IPS-20b (cell line): ENCODE data around the gene APOC4.

Experiments used
- H3K27ac ChIP-seq: one replicate; pipeline ENCODE4 v1.5.1; 2013; ENCODE audit warnings: low read length
- H3K27me3 ChIP-seq: 2 replicates; pipeline ENCODE4 v1.6.1; 2013; ENCODE audit warnings: mild to moderate bottlenecking, low read length, inconsistent platforms; ENCODE audit not compliant: insufficient read depth
- H3K36me3 ChIP-seq: 2 replicates; pipeline ENCODE4 v1.6.1; 2013; ENCODE audit warnings: low read depth, mild to moderate bottlenecking, inconsistent platforms, low read length, moderate library complexity; ENCODE audit not compliant: insufficient read depth
- H3K4me1 ChIP-seq: 2 replicates; pipeline ENCODE4 v1.6.1; 2013; ENCODE audit warnings: mild to moderate bottlenecking, control low read depth, inconsistent platforms, low read length, moderate library complexity; ENCODE audit not compliant: insufficient read depth
- H3K4me3 ChIP-seq: 2 replicates; pipeline ENCODE4 v1.5.1; 2013; ENCODE audit warnings: mild to moderate bottlenecking, low read length, inconsistent platforms
- H3K9ac ChIP-seq: 2 replicates; pipeline ENCODE4 v1.6.1; 2013; ENCODE audit warnings: low read depth, mild to moderate bottlenecking, inconsistent platforms, low read length, moderate library complexity
- H3K9me3 ChIP-seq: 2 replicates; pipeline ENCODE4 v1.6.1; 2013; ENCODE audit warnings: mild to moderate bottlenecking, low read depth, low read length, inconsistent platforms; ENCODE audit not compliant: insufficient read depth

The APOC4 gene

DNA sequence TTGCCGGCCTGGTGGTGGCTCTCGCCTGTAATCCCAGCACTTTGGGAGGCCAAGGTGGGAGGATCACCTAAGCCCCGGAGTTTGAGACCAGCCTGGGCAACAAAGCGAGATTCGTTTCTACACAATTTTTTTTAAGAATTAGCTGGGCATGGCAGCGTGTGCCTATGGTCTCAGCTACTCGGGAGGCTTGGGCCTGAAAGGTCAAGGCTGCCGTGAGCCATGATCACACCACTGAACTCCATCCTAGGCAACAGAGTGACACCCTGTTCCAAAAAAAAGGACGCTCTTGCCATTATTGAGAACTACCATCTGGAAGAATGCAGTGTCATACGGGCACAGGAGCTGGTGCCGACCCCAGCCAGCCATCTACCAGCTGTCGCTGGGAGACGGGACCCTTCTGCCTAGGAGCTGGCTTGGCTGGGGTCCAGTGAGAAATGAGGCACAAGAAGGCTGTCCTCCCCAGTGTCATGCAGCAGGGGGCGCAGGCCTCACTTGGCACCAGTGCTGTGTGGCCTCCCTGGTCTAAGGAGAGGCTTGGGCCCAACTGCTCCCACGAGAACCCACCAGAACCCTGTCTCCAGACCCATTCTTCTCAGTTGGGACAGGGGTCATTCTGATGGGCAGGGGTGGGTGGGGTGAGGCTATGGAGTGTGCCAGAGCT lies 47.0 kb downstream of the APOC4 start:
- H3K9me3 ChIP-seq, result no peaks in the 10 kb centered on the region
- H3K27ac ChIP-seq, result no peak overlapping the region
- H3K36me3 ChIP-seq, result peaks cover 67% of the 10 kb centered on the region
- H3K9ac ChIP-seq, result no peak overlapping the region
- H3K4me3 ChIP-seq, result no peak overlapping the region
- no peaks in the 10 kb centered on the region for H3K4me1 ChIP-seq
- no peaks in the 10 kb centered on the region for H3K27me3 ChIP-seq

DNA sequence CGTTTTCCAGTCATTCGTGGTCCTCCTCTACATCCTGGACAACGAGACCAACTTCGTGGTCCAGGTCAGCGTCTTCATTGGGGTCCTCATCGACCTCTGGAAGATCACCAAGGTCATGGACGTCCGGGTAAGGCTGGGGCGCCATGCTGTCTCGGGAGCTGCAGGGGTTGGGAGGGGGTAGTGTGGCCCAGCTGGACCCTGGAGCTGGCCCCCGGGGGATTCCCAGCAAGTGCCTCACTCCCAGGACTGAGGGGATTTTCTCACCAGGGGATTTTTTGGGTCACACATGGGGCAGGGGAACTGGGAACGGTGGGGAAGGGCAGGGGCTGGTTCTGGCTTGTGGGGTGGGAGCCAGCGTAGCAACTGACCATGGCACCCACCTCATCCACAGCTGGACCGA lies 48.4 kb downstream of the APOC4 start:
- Histone ChIP-seq H3K4me1 (no peaks in the 10 kb centered on the region), H3K27ac (no peak overlapping the region), H3K9ac (no peak overlapping the region), H3K9me3 (no peaks in the 10 kb centered on the region), H3K27me3 (no peaks in the 10 kb centered on the region), H3K36me3 (peaks cover 55% of the 10 kb centered on the region), H3K4me3 (no peak overlapping the region)

DNA sequence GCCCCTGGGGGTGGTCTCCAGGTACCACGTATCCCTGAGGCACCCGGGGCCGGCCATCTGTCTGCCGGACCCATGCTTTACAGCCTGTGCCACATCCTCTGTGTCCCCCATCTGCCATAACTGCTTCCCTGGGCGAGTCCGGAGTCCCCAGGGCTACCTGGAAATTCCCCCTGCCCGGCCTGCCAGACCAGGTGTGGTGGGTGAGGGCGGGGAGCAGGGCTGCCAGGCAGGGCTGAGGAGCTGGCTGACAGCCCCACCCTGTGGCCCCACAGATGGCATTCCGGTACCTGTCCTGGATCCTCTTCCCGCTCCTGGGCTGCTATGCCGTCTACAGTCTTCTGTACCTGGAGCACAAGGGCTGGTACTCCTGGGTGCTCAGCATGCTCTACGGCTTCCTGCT lies 48.9 kb downstream of the APOC4 start:
- H3K4me3 ChIP-seq, result no peak overlapping the region
- H3K9ac ChIP-seq, result no peak overlapping the region
- no peaks in the 10 kb centered on the region for H3K4me1 ChIP-seq
- no peaks in the 10 kb centered on the region for H3K9me3 ChIP-seq
- no peak overlapping the region for H3K27ac ChIP-seq
- H3K36me3 ChIP-seq, result peaks cover 50% of the 10 kb centered on the region
- H3K27me3 ChIP-seq, result no peaks in the 10 kb centered on the region

DNA sequence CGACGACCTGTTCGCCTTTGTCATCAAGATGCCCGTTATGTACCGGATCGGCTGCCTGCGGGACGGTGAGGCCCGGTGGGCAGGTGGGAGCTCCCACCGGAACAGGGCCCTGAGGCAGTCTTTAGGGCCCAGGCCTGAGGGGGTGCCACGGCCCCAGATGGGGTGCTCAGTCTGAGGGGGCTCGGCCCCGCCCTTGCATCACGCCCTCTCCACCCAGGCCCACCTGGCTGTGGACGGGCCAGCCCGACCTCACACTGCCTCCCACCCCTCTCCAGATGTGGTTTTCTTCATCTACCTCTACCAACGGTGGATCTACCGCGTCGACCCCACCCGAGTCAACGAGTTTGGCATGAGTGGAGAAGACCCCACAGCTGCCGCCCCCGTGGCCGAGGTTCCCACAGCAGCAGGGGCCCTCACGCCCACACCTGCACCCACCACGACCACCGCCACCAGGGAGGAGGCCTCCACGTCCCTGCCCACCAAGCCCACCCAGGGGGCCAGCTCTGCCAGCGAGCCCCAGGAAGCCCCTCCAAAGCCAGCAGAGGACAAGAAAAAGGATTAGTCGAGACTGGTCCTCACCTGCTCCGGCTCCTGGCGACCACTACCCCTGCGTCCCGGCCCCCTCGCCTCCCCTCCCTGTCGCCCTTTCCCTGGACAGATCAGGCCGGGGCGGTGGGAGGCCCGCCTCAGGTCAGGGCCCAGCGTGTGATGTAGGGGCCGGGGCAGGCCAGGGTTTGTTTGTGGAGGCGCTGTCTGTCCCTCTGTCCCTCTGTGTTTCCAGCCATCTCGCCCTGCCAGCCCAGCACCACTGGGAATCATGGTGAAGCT lies 50.5 kb downstream of the APOC4 start:
- Histone ChIP-seq H3K36me3 (peaks cover 36% of the 10 kb centered on the region), H3K4me1 (no peaks in the 10 kb centered on the region), H3K27ac (no peak overlapping the region), H3K27me3 (no peaks in the 10 kb centered on the region), H3K4me3 (no peak overlapping the region), H3K9me3 (no peaks in the 10 kb centered on the region), H3K9ac (no peak overlapping the region)

DNA sequence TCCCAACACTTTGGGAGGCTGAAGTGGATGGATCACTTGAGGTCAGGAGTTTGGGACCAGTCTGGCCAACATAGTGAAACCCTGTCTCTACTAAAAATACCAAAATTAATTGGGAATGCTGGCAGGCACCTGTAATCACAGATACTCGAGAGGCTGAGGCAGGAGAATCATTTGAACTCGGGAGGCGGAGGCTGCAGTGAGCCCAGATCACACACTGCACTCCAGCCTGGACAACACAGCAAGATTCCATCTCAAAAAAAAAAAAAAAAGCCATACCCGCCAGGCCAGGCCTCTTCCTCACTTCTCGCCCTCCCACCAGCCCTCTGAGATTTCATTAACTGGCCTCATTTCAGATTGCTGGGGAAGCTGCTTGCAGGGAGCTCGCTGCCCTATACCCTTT lies 51.5 kb downstream of the APOC4 start:
- Histone ChIP-seq H3K4me3 (no peak overlapping the region), H3K4me1 (no peaks in the 10 kb centered on the region), H3K9ac (no peak overlapping the region), H3K9me3 (no peaks in the 10 kb centered on the region), H3K36me3 (peaks cover 30% of the 10 kb centered on the region), H3K27ac (no peak overlapping the region), H3K27me3 (no peaks in the 10 kb centered on the region)

DNA sequence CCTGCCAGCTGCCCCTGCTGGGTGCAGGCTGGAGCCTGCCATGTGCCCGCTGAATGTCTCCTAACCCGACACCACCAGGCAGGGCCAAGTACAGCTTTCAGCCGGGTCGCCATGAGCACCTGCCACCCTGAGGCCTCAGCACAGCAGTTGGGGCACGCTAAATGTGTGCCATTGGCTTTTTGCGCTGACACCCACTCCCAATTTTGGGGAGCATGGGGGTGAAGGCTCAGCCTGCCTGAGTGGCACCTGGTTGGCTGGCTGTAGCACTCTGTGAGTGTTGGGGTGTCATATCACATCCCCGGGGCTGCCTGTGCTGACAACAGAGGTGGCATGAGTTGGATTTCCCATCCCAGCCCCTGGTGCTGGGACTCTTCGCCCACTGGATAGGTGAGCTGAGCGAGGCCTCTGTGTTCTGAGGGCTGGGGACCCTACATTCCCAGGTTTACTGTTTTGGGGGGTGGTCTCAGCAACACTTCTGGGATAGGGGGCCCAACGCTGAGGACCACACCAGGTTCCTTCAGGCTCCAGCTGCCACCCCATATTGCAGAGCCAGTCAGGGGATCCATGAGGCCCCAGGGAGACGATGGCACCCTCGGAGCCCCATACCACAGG lies 52.0 kb downstream of the APOC4 start:
- no peaks in the 10 kb centered on the region for H3K9me3 ChIP-seq
- peaks cover 26% of the 10 kb centered on the region for H3K36me3 ChIP-seq
- no peaks in the 10 kb centered on the region for H3K27me3 ChIP-seq
- no peak overlapping the region for H3K27ac ChIP-seq
- no peak overlapping the region for H3K4me3 ChIP-seq
- no peak overlapping the region for H3K9ac ChIP-seq
- H3K4me1 ChIP-seq, result no peaks in the 10 kb centered on the region
